ENCODE results near the gene PSMD3.

DNA sequence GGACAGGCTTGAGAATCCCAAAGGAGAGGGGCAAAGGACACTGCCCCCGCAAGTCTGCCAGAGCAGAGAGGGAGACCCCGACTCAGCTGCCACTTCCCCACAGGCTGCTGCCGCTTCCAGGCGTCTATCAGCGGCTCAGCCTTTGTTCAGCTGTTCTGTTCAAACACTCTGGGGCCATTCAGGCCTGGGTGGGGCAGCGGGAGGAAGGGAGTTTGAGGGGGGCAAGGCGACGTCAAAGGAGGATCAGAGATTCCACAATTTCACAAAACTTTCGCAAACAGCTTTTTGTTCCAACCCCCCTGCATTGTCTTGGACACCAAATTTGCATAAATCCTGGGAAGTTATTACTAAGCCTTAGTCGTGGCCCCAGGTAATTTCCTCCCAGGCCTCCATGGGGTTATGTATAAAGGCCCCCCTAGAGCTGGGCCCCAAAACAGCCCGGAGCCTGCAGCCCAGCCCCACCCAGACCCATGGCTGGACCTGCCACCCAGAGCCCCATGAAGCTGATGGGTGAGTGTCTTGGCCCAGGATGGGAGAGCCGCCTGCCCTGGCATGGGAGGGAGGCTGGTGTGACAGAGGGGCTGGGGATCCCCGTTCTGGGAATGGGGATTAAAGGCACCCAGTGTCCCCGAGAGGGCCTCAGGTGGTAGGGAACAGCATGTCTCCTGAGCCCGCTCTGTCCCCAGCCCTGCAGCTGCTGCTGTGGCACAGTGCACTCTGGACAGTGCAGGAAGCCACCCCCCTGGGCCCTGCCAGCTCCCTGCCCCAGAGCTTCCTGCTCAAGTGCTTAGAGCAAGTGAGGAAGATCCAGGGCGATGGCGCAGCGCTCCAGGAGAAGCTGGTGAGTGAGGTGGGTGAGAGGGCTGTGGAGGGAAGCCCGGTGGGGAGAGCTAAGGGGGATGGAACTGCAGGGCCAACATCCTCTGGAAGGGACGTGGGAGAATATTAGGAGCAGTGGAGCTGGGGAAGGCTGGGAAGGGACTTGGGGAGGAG lies 34.7 kb downstream of the PSMD3 start, which contains the start of gene CSF3:
- TF ChIP-seq, protein P1, sequence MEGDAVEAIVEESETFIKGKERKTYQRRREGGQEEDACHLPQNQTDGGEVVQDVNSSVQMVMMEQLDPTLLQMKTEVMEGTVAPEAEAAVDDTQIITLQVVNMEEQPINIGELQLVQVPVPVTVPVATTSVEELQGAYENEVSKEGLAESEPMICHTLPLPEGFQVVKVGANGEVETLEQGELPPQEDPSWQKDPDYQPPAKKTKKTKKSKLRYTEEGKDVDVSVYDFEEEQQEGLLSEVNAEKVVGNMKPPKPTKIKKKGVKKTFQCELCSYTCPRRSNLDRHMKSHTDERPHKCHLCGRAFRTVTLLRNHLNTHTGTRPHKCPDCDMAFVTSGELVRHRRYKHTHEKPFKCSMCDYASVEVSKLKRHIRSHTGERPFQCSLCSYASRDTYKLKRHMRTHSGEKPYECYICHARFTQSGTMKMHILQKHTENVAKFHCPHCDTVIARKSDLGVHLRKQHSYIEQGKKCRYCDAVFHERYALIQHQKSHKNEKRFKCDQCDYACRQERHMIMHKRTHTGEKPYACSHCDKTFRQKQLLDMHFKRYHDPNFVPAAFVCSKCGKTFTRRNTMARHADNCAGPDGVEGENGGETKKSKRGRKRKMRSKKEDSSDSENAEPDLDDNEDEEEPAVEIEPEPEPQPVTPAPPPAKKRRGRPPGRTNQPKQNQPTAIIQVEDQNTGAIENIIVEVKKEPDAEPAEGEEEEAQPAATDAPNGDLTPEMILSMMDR (conservative IDR thresholded peaks at IDR 0.05; ENCODE audit: low read depth, low read length): no peak
- TF ChIP-seq CEBPB (IDR thresholded peaks at IDR 0.05; ENCODE audit: low read depth, low read length): no peak
- TF ChIP-seq RFX5 (IDR thresholded peaks at IDR 0.05; ENCODE audit: low read depth, low read length): no peak
- no peak for TF ChIP-seq POLR2A (IDR thresholded peaks at IDR 0.05; ENCODE audit: low read depth, low read length)
- no peak for TF ChIP-seq RCOR1 (IDR thresholded peaks at IDR 0.05; ENCODE audit: insufficient replicate concordance, low read length)
- TF ChIP-seq, protein P2, sequence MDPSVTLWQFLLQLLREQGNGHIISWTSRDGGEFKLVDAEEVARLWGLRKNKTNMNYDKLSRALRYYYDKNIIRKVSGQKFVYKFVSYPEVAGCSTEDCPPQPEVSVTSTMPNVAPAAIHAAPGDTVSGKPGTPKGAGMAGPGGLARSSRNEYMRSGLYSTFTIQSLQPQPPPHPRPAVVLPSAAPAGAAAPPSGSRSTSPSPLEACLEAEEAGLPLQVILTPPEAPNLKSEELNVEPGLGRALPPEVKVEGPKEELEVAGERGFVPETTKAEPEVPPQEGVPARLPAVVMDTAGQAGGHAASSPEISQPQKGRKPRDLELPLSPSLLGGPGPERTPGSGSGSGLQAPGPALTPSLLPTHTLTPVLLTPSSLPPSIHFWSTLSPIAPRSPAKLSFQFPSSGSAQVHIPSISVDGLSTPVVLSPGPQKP (IDR thresholded peaks at IDR 0.05; ENCODE audit: borderline replicate concordance, low read depth, low read length): no peak
- no peak for TF ChIP-seq MAFK (IDR thresholded peaks at IDR 0.05; ENCODE audit: low read depth, low read length)
- TF ChIP-seq FOS (IDR thresholded peaks at IDR 0.05; ENCODE audit: low read depth, low read length): no peak
- TF ChIP-seq MAZ (IDR thresholded peaks at IDR 0.05; ENCODE audit: borderline replicate concordance, low read depth, low read length): no peak
- TF ChIP-seq, protein P3, sequence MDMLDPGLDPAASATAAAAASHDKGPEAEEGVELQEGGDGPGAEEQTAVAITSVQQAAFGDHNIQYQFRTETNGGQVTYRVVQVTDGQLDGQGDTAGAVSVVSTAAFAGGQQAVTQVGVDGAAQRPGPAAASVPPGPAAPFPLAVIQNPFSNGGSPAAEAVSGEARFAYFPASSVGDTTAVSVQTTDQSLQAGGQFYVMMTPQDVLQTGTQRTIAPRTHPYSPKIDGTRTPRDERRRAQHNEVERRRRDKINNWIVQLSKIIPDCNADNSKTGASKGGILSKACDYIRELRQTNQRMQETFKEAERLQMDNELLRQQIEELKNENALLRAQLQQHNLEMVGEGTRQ (IDR thresholded peaks at IDR 0.05; ENCODE audit: low read depth, low read length): no peak
- TF ChIP-seq CHD1 (IDR thresholded peaks at IDR 0.05; ENCODE audit: low read depth, low read length): no peak
- no peak for TF ChIP-seq MXI1 (IDR thresholded peaks at IDR 0.05; ENCODE audit: borderline replicate concordance, low read depth, low read length)
- no peak for TF ChIP-seq SMC3 (IDR thresholded peaks at IDR 0.05; ENCODE audit: low read depth, low read length)
- TF ChIP-seq BHLHE40 (IDR thresholded peaks at IDR 0.05; ENCODE audit: low read depth, low read length): no peak
